HG03045 (cell line): ENCODE measurements around the gene TPSB2.
"Not testable (repeated sequence)": the region's sequence is repeated elsewhere in the genome, so short reads cannot be mapped to it uniquely, and the experiment has no call there.

Experiments used
- ATAC-seq: cut with Tn5 transposase; IDR thresholded peaks from one replicate; pipeline ENCODE4 v1.9.1; 2021; ENCODE audit warnings: mild to moderate bottlenecking, moderate library complexity; ENCODE audit not compliant: unreplicated experiment

Gene TPSB2

DNA sequence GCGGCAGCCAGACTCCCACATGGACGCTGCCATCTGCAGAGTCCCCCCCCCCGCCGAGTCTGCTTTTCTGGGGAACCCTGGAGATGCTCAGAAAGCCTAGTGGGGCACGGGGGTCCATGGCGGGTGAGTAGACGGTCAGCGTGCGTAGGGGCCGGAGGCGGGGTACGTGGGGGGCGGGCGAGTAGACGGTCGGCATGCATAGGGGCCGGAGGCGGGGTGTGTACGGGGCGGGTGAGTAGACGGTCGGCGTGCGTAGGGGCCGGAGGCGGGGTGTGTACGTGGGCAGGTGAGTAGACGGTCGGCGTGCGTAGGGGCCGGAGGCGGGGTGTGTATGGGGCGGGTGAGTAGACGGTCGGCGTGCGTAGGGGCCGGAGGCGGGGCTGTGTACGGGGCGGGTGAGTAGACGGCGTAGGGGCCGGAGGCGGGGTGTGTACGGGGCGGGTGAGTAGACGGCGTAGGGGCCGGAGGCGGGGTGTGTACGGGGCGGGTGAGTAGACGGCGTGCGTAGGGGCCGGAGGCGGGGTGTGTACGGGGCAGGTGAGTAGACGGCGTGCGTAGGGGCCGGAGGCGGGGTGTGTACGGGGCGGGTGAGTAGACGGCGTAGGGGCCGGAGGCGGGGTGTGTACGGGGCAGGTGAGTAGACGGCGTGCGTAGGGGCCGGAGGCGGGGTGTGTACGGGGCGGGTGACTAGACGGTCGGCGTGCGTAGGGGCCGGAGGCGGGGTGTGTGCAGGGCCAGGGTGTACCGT lies 44.4 kb downstream of the TPSB2 start:
- ATAC-seq, result not testable (repeated sequence)

DNA sequence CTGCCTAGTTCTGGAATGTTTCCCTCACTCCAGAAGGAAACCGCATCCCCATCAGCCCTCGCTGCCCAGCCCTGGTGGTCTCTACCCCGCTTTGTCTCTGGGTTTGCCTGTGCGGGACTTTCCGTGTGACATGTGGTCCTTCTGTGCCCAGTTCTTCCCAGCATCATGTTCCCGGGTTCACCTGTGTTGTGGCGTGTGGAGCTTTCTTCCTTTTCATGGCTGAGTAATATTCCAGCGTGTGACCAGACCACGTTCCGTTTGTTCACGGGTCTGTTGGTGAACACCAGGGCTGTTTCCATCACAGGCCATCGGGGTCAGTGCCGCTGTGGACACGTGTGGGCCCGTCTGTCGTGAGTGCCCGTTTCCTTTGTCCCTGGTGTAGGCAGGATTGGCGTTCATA lies 45.0 kb downstream of the TPSB2 start:
- no peak for ATAC-seq

DNA sequence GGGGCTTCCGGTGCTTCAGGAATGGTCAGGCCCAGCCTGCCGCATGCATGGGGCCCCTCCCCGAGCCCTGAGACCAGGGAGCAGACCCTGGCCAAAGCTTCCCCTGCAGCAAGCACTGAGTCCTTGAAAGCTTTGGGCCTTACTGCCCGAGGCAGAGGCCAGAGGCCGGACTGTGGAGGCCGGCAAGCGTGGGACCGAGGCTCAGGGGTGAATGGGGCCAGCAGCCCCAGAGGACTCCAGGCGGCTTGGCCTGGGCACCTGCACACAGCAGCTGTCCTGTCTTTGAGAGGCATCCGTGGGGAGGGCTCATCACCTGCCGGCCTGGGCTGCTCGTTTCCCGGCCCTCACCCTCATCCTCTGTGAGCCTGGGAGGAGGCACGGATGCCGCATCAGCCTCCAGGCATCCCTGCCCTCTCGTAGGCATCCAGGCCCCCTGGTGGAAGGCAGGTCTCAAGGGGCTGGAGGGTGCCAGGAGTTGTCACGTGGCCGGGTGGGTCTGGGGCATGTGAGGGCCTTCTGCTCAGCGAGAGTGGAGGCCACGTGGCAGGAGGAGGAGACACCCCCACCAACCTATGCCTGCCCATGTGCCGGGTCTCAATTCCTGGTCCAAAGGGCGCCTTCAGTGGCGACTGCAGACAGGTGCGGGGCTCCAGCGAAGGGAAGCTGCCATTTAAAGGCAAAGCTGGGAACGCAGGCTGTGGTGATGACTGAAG lies 45.7 kb downstream of the TPSB2 start:
- no peak for ATAC-seq

GRCh38 chr16:1182950-1183907 lies 46.8 kb downstream of the TPSB2 start:
- no peak for ATAC-seq

GRCh38 chr16:1182316-1182671 lies 47.7 kb downstream of the TPSB2 start:
- ATAC-seq, result no peak

DNA sequence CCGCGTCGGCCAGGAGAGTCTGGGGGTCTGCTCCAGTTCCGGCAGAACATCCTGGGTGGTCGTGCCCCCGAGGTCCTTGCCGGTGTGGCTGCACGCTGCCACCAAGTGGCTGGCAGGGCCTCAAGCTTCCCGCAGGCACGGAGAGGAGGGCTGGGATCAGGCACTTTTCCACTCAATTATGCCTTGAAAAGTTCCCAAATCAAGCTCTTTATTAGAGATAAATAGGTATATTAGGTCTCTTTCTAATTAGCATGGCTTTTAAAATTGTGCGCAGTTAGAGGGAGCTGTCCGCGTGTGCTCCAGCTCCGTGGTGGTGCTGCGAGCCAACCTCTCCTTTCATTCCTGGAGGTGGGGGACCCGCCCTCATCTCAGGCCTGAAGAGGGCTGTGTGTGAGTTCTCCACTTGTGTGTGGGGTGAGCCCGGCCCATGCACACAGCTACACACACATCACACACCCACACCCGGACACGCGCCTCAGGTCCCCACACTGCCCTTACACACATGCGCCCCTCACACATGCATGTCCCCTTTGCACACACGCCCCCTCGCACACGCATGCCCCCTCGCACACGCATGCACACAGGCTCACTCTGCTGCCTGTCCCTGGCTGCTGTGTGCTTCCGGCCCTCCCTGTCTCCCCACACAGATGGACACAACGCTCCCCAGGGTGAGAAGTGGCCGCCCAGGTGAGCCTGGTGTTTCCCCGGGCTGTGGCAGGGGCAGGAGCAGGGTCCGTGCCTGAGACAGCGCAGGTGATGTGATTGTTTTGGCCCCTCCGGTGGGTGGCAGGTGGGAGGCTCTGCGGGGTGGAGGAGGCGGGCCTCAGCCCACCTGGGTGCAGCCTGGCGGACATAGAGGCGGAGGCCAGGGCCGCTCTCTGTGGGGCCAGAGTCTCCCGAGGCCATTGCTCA lies 48.3 kb downstream of the TPSB2 start:
- ATAC-seq, result no peak

GRCh38 chr16:1180549-1181403 lies 49.2 kb downstream of the TPSB2 start:
- ATAC-seq, result no peak
